GM10266 (cell line): ENCODE results near the gene POMC.

Source experiments
- DNase-seq: peaks from one replicate; pipeline ENCODE4 v3.0.0; 2012; ENCODE audit errors: extremely low spot score
- TF ChIP-seq, protein P1 (sequence below): IDR thresholded peaks from 2 replicates; pipeline ENCODE4 v1.5.1; 2012; ENCODE audit warnings: mild to moderate bottlenecking, low read depth; ENCODE audit not compliant: control insufficient read depth, insufficient read depth; ENCODE audit errors: missing control alignments

POMC gene

DNA sequence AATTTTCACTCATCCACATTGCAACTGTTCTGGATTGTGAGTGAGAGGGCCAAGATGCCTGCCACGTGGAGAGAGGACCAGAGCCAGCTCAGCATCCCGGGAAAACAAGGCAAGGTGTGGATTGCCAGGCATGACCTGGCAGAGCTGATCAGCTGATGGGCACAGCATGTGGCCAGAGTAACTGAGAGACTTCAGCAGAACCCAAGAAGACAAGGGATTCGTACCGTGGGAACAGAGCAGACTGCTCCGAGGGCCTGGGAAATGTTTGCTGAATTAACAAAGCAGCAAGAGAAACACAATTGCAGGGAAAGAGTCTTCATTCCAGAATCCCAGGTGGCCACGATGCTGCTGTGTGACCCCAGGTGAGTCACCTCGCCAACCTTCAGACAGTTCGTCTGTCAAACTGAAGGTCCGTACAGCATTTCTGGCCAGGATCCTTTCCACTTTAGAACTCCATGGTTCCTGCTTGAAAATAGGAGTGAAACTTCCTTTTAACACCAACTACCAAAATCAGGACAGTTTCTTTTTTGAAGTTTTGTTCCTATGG is 26.3 kb upstream of the POMC start:
- TF ChIP-seq, protein P1, sequence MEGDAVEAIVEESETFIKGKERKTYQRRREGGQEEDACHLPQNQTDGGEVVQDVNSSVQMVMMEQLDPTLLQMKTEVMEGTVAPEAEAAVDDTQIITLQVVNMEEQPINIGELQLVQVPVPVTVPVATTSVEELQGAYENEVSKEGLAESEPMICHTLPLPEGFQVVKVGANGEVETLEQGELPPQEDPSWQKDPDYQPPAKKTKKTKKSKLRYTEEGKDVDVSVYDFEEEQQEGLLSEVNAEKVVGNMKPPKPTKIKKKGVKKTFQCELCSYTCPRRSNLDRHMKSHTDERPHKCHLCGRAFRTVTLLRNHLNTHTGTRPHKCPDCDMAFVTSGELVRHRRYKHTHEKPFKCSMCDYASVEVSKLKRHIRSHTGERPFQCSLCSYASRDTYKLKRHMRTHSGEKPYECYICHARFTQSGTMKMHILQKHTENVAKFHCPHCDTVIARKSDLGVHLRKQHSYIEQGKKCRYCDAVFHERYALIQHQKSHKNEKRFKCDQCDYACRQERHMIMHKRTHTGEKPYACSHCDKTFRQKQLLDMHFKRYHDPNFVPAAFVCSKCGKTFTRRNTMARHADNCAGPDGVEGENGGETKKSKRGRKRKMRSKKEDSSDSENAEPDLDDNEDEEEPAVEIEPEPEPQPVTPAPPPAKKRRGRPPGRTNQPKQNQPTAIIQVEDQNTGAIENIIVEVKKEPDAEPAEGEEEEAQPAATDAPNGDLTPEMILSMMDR: no peak

GRCh38 chr2:25190536-25190935 is 22.2 kb upstream of the POMC start:
- DNase-seq: no peak
- TF ChIP-seq, protein P1: no peak

More for the DNA sequence above, 26.3 kb upstream of the POMC start:
- no peak for DNase-seq

DNA sequence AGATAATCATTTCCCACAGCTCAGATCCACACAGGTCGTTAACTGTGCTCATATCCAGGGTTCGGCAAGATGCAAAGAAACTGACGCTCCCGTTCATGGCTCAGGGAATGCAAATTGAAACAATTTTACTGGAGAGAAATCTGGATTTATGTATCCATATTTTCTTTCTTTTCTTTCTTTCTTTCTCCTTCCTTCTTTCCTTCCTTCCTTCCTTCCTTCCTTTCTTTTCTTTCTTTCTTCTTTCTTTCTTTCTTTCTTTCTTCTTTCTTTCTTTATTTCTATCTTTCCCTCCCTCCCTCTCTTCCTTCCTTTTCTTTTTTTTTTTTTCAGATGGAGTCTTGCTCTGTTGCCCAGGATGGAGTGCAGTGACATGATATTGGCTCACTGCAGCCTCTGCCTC is 20.0 kb upstream of the POMC start:
- DNase-seq: no peak

DNA sequence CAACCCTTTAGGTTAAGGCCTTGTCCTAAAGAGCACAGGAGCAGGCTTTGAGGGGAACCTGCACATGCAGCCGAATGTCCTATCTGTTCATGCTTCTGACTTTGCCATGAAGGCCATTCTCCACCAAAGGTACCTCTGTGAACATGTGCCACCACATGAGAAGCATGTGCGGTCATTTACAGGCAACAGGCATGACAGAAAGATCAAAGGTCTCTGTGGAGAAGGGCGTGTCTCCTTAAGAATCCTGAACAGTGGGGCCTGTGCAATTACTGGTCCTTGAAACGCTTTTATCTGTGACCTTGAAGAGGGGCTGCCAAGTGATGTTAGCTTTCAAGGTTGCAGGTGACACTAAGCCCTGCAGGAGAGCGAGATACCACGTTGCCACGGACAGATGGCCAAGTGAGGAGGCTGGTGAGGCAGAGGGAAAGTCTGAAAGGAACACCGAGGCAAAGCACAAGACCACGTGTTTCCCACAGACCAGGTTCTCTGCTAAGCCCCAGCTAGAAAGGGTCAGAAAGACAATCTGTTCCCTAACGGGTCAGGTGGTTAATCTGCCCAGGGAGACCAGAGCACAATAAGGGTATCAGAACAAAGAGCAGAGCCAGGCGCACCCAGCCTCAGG is 19.5 kb upstream of the POMC start:
- TF ChIP-seq, protein P1: no peak
- no peak for DNase-seq

More for the DNA sequence above, 20.0 kb upstream of the POMC start:
- TF ChIP-seq, protein P1: no peak

DNA sequence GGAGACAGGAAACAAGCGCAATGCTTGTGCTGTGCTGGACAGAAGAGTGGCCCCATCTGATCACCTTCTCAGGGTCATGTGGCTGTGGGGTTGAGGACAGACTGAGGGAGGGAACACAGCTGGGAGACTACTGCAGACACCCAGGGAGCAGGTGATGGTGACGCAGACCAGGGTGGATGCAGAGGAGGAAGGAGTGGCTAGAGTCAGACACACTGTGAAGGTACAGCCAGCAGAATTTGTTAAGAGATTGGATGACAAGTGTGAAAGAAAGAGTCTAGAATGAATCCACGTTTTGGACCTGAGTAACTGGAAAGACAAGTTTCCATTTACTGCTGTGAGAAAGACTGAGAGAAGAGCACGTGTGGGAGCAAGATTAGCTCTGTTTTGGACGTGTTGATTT is 15.9 kb upstream of the POMC start:
- DNase-seq: no peak
- TF ChIP-seq, protein P1: no peak

DNA sequence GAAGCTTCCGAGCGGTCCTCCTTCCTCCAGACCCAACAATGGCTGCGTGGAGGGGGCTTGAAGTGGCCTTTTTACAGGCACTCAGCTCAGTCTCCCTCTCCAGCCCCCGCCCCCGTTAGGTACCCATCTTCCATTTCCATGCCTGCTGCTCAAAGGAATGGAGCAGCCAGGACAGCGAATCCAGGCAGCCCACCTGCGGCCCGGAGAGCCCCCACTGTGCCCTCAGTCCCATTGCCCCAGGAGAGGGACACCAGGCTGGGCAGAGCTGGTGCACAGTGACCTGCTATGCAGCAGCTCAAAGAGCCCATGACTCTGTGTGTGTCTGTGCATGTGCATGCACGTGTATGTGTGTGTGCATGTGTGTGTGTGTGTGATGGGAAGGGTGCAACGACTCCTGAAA is 10.6 kb upstream of the POMC start:
- no peak for DNase-seq
- TF ChIP-seq, protein P1: no peak

DNA sequence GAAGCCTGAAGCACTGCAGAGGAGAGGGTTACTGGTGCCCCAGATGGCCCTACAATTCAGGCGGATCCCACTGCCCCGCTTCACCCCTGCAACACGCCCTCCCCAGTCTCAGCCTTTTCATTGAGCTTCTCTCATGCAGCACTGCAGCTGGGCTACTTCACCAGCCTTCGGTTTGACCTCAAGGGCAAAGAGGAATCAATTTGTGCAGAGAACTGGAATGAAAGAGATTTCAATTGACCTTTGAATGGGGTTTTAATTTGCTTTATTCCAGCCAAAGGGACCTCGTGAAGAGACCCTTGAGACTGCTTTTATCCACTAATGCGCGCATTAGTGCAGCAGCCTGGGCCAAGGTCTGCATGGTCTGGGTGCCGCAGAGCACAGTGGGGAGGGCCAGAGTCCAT is 8.8 kb upstream of the POMC start:
- DNase-seq: no peak
- TF ChIP-seq, protein P1: no peak
